ENCODE data around the gene CD200R1.
A peak's percentile ranks its signal among the peaks of the same experiment; 100 is the strongest.

The CD200R1 gene, protein sequence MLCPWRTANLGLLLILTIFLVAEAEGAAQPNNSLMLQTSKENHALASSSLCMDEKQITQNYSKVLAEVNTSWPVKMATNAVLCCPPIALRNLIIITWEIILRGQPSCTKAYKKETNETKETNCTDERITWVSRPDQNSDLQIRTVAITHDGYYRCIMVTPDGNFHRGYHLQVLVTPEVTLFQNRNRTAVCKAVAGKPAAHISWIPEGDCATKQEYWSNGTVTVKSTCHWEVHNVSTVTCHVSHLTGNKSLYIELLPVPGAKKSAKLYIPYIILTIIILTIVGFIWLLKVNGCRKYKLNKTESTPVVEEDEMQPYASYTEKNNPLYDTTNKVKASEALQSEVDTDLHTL

GRCh38 chr3:112974894-112975293 lies at the start of gene CD200R1:
Gene CD200R1 (minus strand): TSS chr3:112975103. CDS start chr3:112974857, 246 bp downstream.
- no peak for DNase-seq

DNA sequence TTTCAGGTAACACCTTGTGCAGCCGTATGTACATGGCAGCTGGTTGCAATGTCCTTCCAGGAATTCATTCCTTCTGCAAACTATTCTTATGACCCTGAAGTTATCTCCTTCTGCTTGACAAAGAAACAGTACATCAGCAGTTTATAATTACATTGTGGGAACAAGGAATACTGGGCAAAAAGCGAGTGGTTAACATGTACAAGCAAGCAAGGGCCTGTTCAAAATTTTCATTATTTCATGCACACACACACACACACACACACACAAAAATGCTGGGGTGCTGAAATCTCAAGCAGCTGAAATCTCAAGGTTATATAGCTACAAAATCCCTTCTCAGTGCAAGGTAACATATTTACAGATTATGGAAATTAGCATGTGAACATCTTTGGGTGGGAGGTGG lies 46.6 kb upstream of the CD200R1 start:
- DNase-seq = no peak

- DNase-seq = peak; percentile 86
These were observed 44.6 kb upstream of the CD200R1 start for GRCh38 chr3:113019182-113020137.

- DNase-seq = no peak
These were observed 43.8 kb upstream of the CD200R1 start for GRCh38 chr3:113018536-113019181.

- no peak for DNase-seq
These were observed 38.7 kb upstream of the CD200R1 start for GRCh38 chr3:113013593-113013992.

GRCh38 chr3:113008117-113008516 lies 33.2 kb upstream of the CD200R1 start:
- DNase-seq = no peak

- DNase-seq = no peak
These were observed 31.6 kb upstream of the CD200R1 start for GRCh38 chr3:113006359-113007056.

DNA sequence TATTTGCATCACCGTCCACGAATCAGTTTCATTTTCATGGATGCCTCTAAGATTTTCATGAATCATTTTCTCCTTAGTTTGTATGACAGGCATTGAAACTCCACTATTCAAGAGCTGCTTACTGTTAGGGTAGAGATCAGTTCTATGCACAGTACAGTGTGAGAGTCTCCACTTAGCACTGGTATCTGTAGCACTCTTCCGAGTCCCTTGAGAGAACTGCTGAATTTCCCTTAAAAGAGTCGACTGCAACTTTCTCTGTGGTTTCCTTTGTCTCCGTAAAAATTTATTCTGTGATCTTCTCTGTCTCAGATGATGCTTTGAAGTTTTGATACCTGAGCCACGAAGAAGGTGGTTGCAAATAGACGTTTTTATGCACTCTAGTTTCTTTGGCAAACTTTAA lies 30.7 kb upstream of the CD200R1 start:
- DNase-seq = no peak

GRCh38 chr3:113002679-113003078 lies 27.8 kb upstream of the CD200R1 start:
- no peak for DNase-seq

DNA sequence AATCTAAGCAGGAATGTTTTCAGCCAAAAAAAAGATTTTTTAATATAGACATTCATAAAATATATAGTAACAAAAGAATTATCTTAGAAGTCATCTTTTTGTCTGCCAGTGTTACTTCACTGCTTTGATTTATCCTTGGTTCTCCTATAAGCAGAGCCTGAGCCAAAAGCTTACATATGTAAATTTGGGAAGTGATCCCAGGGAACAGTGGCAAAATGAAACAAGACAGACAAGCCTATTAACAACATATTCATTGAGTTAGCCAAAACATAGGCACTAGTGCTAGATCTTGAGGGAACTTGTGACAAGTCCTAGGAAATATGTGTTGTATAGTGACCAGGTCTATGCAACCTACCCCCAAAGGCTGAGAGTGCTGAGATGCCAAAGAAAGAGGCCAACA lies 27.1 kb upstream of the CD200R1 start:
- DNase-seq = no peak

DNA sequence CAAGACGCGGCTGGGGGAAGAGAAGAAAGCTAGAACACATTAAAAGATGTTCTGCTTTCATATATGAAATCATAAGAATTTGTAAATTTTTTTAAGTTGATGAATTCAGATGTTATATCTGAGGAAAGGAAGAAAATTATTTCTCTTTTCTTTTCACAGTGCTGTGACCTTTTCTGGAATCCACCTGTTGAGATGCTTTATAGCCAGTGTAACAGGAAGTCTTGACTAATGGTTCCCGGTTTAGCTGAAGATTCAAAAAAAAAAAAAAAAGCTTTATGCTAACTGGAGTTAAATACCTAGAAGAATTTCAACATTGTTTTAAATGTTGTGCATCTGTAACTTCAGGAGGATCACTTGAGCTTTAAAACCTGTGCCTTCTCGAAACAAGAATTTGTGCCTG lies 25.8 kb upstream of the CD200R1 start:
- no peak for DNase-seq

DNA sequence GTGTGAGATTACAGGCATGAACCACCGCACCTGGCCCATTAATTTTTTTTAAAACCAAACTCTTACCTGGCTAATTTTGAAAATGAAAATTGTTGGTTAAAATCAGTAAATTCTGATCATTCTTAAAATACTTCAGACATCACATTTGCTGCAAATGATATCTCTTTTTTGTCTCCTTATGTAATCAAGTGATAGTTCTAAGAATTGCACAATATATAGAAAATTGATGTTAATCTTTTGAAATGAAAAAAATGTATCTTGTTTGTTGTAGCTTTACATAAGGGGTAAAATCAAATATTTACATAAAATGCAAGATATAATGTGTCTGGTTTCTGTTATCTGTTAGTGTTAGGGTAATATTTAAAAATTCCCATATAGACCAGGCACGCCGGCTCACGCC lies 20.9 kb upstream of the CD200R1 start:
- no peak for DNase-seq

DNA sequence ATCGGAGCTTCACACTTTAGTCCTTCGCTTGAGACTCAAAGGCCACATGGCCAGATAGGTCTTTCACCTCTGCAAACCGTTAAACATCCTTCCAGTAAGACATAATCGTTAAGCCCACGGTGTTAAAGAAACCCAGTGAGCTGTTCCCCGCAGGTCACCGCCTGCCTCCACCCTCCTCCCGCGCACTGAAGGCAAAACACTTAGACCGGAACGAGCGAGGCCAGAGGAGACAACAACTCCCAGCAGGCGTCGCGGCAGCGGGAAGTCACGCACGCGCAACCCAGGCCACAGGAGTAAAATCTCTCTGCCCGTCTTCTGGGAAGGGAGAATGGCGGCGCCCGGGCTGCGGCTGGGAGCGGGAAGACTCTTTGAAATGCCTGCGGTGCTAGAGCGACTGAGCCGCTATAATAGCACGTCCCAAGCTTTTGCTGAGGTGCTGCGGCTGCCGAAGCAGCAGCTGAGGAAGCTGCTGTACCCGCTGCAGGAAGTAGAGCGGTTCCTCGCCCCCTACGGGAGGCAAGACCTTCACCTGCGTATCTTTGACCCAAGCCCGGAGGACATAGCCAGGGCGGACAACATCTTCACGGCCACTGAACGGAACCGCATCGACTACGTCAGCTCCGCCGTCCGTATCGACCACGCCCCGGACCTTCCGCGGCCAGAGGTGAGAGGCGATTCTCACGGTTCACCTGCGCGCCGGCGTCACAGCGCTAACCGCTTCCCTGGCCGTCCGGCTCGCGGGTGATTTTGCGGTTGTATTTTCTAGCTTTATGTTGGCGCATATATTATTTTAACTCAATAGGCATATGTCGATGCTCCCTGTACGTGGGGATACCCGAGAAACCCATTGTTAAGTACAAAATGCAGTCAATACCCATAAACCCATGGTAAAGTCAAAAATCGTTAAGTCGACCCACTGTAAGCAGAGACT lies 16.0 kb upstream of the CD200R1 start, which contains the start of gene GTPBP8:
Gene GTPBP8 (plus strand): TSS at position 313 of the 931 bp plus-strand sequence. CDS start 16 bp downstream, at position 329.
- DNase-seq = peak; percentile 87

DNA sequence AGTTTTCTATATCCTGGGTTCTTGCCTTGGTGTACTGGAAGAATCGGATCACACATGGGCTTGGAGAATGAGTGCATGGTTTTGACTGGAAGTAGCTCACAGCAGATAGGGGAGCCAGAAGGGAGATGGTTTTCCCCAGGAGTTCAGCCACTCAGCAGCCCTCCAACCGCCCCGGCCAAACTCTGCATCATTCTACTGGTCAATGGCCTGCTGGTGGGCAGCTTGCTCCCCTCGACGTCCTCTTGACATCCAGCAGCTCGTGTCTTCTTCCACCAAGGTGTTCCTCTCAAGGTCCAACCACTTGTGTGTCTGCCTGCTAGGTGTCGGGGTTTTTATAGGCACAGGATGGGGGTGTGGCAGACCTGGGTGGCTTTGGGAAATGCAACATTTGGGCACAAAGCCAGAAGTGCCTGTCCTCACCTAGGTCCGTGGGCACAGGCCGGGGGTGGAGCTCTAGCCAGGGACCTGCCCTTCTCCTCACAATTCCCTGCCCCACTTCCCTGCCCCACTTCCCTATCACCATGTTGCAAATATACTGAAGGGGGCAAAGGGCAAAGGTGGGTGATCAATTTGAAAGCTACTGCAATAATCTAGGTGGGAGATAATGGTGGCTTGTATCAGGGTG lies 12.9 kb upstream of the CD200R1 start:
- DNase-seq = no peak

DNA sequence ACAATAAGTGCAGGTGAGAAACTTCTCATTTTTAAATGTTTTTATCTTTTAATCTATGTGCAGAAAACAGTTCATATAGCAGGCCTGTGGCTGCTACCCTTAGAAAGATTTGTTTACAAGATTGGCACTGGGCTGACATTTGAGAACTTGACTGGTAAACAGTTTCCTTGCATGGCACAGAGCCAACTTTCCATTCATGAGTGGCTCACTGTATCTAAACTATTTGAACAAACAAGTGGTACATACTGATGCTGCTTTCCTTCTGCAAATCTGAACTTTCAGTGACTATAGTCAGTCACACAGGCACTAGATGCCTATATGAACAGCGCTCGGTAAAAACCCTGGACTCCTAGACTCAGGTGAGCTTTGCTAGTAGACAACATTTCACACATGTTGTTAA lies 9.6 kb upstream of the CD200R1 start:
- DNase-seq = no peak

GRCh38 chr3:112982710-112983109 lies 7.8 kb upstream of the CD200R1 start:
- DNase-seq = no peak

- no peak for DNase-seq
These were observed 5.2 kb upstream of the CD200R1 start for GRCh38 chr3:112980080-112980479.

DNA sequence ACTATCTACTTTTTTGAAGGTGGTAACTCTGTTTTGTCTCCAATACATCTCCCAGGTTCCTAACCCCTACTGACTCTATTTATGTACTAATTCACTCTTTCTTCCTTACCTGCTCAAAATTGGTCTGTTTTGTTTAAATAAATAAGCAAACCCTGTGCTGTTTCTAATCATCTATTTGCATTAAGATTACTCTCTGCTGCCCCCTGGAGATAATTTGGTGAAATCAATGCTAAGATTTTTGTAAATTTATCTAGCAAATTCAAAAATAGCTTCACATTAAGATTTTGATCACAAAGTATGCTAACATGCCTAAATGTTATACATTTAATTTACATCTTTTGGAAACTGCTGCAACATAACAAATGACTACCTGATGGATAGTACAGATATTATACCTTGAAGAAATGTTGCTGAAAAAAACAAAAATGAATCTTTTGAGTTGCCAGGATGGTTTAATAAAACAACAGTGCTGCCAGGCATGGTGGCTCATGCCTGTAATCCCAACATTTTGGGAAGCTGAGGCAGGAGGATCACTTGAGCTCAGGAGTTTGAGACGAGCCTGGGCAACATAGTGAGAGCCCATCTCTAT lies 4.4 kb upstream of the CD200R1 start:
- no peak for DNase-seq

GRCh38 chr3:112976953-112977352 lies 2.0 kb upstream of the CD200R1 start:
- DNase-seq = no peak

- no peak for DNase-seq
These were observed 1.1 kb upstream of the CD200R1 start for GRCh38 chr3:112976001-112976400.

GRCh38 chr3:112974178-112974517 lies 755 bp downstream of the CD200R1 start:
- no peak for DNase-seq
